ENCODE data around the gene NCLN. TPM values are rescaled to one million over a fixed set of nuclear protein-coding genes. Genes with fewer than 3 reads are reported as not detected.

The NCLN gene
- total RNA-seq, 1 experiment from 2014 or later, result 125 TPM

DNA sequence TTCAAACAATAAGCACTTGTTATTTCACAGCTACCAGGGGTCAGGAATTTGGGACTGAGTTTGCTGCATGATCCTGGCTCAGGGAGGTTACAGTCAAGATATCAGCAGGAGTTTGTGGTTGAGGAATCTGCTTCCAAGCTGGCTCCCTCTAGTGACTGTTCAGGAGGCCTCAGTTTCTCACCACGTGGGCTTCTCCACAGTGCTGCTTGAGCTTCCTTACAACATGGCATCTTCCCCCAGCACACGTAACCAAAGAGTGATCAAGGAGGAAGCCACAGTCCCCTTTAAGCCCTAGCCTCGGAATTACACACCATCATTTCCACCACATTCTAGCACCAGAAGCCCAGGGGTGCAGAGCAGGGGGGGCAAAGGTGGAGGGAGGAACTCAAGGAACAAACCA lies 67.5 kb downstream of the NCLN start:
- DNase-seq (ENCODE audit: low read depth), result peak; percentile 29

DNA sequence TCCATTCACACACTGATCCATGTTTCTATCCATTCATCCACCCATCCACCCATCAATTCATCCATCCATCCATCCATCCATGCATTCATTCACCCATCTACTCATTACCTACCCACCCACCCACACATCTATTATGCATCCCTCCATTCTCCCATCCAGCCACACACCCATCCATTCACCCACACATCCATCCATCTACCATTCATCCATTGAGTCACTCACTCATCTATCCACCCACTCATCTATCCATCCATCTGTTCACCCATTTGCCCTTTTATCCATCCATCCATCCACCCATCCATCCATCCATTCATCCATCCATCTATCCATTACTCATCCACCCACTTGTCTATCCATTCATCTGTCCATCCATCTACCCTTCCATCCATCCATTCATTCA lies 68.8 kb downstream of the NCLN start:
- DNase-seq (ENCODE audit: low read depth), result no peak

DNA sequence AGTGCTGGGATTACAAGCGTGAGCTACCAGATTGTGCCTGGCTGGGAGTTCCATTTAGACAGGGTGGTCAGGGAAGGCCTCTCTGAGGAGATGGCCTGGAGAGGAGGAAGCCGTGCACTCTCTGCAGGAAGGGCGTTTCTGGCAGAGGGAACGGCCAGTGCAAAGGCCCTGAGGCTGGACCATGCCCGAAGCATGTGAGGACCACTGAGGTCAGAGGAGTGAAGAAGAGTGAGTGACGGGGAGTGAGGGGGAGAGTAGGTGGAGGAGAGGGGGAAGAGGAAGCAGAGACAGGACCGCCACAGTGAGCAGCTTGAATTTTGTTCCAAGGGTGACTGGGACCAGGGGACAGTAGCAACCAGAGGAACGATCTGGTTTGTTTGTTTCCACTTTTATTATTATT lies 71.3 kb downstream of the NCLN start:
- no peak for DNase-seq (ENCODE audit: low read depth)

Other genes starting within 250 kb of the NCLN start
- 0.07 TPM in 1 of 2 replicates, not detected in the other for gene ZNF77, start 241.0 kb upstream of the NCLN start, total RNA-seq (2014; rRNA removed; shearing (Covaris generic))
- not detected in 2 replicates for gene TLE6, start 208.4 kb upstream of the NCLN start, total RNA-seq (2014; rRNA removed; shearing (Covaris generic))
- 1.1 TPM in 1 of 2 replicates, not detected in the other for gene TLE2, start 156.7 kb upstream of the NCLN start, total RNA-seq (2014; rRNA removed; shearing (Covaris generic))
- gene TLE5, start 123.4 kb upstream of the NCLN start, total RNA-seq (2014; rRNA removed; shearing (Covaris generic)), result 244 and 289 TPM in 2 replicates
- 55.6 and 60.3 TPM in 2 replicates for gene GNA11, start 91.6 kb upstream of the NCLN start, total RNA-seq (2014; rRNA removed; shearing (Covaris generic))
- gene GNA15, start 49.9 kb upstream of the NCLN start, total RNA-seq (2014; rRNA removed; shearing (Covaris generic)), result 0.05 and 0.30 TPM in 2 replicates
- 0.06 and 0.20 TPM in 2 replicates for gene S1PR4, start 7.2 kb upstream of the NCLN start, total RNA-seq (2014; rRNA removed; shearing (Covaris generic))
- not detected in 2 replicates for gene CELF5, start 38.7 kb downstream of the NCLN start, total RNA-seq (2014; rRNA removed; shearing (Covaris generic))
- 22.5 and 33.2 TPM in 2 replicates for gene NFIC, start 180.7 kb downstream of the NCLN start, total RNA-seq (2014; rRNA removed; shearing (Covaris generic))